Measurements from ENCODE around the gene DPEP3. TPM values are rescaled to one million over a fixed set of nuclear protein-coding genes. Genes with fewer than 3 reads are reported as not detected.

The DPEP3 gene
- total RNA-seq, 2 experiments from 2014 or later = 0.29 to 0.42 TPM

DNA sequence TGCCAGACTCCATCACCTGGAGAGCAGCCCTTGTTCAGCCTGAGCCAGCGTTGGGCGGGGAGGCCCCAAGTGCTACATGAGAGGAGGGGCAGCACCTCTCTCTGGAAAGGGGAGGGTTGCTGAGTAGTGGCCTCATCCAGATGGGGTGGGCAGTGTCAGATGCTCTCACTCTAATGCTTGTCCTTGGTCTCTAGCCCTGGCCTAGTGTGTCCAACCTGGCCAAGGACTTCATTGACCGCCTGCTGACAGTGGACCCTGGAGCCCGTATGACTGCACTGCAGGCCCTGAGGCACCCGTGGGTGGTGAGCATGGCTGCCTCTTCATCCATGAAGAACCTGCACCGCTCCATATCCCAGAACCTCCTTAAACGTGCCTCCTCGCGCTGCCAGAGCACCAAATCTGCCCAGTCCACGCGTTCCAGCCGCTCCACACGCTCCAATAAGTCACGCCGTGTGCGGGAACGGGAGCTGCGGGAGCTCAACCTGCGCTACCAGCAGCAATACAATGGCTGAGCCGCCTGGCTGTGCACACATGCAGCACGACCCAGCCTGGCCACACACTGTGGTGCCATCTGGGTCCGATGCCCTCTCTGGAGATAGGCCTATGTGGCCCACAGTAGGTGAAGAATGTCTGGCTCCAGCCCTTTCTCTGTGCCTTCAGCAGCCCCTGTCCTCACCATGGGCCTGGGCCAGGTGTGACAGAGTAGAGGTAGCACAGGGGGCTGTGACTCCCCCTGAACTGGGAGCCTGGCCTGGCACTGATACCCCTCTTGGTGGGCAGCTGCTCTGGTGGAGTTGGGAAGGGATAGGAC lies 53.0 kb downstream of the DPEP3 start:
- Mint-ChIP-seq H3K36me3 (peaks cover 2% of the 10 kb centered on the region), H3K27me3 (no peaks in the 10 kb centered on the region), H3K27ac (no peak overlapping the region), H3K9me3 (no peaks in the 10 kb centered on the region), H3K4me3 (no peak overlapping the region), H3K4me1 (peaks cover 7% of the 10 kb centered on the region)
- no peak for DNase-seq

DNA sequence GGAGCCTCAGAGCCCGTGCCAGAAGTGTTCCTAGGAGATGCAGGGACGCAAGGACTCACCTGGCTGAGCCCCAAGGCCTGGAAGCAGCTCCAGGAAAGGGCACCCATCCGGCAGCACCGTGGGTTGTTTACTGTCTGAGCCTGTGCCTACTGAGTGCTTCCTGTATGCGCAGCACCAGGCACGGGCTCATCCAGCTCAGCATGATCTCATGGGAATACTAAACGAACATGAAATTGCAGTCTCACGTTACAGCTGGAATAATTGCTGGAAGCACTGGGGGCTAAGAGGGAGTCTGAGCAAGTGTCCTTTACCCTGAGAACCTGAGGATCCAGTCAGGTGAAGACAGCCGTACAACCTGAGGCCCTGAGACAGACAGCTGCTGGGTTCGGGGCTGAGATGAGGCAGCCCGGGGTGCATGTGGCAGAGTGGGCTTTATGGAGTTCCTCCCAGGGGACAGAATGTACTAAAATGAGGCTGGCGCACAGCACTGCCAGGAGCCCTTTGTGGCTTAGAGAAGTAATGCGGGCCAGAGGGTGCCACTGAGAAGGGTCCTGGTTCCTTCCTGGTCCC lies 54.0 kb downstream of the DPEP3 start:
- H3K36me3 Mint-ChIP-seq = peaks cover 2% of the 10 kb centered on the region
- H3K9me3 Mint-ChIP-seq = no peaks in the 10 kb centered on the region
- H3K27me3 Mint-ChIP-seq = no peaks in the 10 kb centered on the region
- peaks cover 14% of the 10 kb centered on the region for H3K4me1 Mint-ChIP-seq
- H3K27ac Mint-ChIP-seq = peak overlapping the region; percentile 56
- H3K4me3 Mint-ChIP-seq = no peak overlapping the region
- no peak for DNase-seq

Other genes starting within 250 kb of the DPEP3 start
- 10 to 100 TPM; 16.1 to 16.2 TPM for gene RANBP10, start 173.9 kb downstream of the DPEP3 start, total RNA-seq
- gene TSNAXIP1, start 173.6 kb downstream of the DPEP3 start, total RNA-seq = under 1 TPM; 0.70 to 0.72 TPM
- gene THAP11, start 138.2 kb downstream of the DPEP3 start, total RNA-seq = 10 to 100 TPM; 45.9 to 47.5 TPM
- gene NUTF2, start 133.6 kb downstream of the DPEP3 start, total RNA-seq = 100 to 1,000 TPM; 174 to 181 TPM
- gene CENPT, start 132.8 kb downstream of the DPEP3 start, total RNA-seq = 10 to 100 TPM; 42.2 to 42.4 TPM
- gene EDC4, start 107.4 kb downstream of the DPEP3 start, total RNA-seq = 100 to 1,000 TPM in 1 of 2 experiments, 10 to 100 TPM in 1; 99.6 to 102 TPM
- not detected for gene NRN1L, start 95.6 kb downstream of the DPEP3 start, total RNA-seq
- gene PSKH1, start 87.2 kb downstream of the DPEP3 start, total RNA-seq = 10 to 100 TPM in 1 of 2 experiments, 1 to 10 TPM in 1; 9.9 to 10.6 TPM
- gene CTRL, start 48.6 kb downstream of the DPEP3 start, total RNA-seq = 1 to 10 TPM; 6.2 to 6.8 TPM
- gene PSMB10, start 43.6 kb downstream of the DPEP3 start, total RNA-seq = 100 to 1,000 TPM; 220 to 235 TPM
- gene LCAT, start 36.4 kb downstream of the DPEP3 start, total RNA-seq = 10 to 100 TPM; 11.3 to 11.4 TPM
- 10 to 100 TPM; 27.4 to 29.5 TPM for gene SLC12A4, start 11.9 kb downstream of the DPEP3 start, total RNA-seq
- 1 to 10 TPM; 1.8 to 2.7 TPM for gene DPEP2, start 19.0 kb upstream of the DPEP3 start, total RNA-seq
- not detected for gene DPEP2NB, start 35.4 kb upstream of the DPEP3 start, total RNA-seq
- gene DDX28, start 42.7 kb upstream of the DPEP3 start, total RNA-seq = 10 to 100 TPM; 32.0 to 32.3 TPM
- gene DUS2, start 42.8 kb upstream of the DPEP3 start, total RNA-seq = 10 to 100 TPM; 34.6 to 39.1 TPM
- gene NFATC3, start 104.9 kb upstream of the DPEP3 start, total RNA-seq = 10 to 100 TPM; 76.3 to 79.2 TPM

Data from activated naive CD8-positive, alpha-beta T cell treated with anti-CD3 and anti-CD28 coated beads for 36 hours (primary cell).